ENCODE measurements around the gene TXNDC11. TPM values are rescaled to one million over a fixed set of nuclear protein-coding genes. Genes with fewer than 3 reads are reported as not detected.
"Not testable (repeated sequence)": the region's sequence is repeated elsewhere in the genome, so short reads cannot be mapped to it uniquely, and the experiment has no call there.

The TXNDC11 gene, protein sequence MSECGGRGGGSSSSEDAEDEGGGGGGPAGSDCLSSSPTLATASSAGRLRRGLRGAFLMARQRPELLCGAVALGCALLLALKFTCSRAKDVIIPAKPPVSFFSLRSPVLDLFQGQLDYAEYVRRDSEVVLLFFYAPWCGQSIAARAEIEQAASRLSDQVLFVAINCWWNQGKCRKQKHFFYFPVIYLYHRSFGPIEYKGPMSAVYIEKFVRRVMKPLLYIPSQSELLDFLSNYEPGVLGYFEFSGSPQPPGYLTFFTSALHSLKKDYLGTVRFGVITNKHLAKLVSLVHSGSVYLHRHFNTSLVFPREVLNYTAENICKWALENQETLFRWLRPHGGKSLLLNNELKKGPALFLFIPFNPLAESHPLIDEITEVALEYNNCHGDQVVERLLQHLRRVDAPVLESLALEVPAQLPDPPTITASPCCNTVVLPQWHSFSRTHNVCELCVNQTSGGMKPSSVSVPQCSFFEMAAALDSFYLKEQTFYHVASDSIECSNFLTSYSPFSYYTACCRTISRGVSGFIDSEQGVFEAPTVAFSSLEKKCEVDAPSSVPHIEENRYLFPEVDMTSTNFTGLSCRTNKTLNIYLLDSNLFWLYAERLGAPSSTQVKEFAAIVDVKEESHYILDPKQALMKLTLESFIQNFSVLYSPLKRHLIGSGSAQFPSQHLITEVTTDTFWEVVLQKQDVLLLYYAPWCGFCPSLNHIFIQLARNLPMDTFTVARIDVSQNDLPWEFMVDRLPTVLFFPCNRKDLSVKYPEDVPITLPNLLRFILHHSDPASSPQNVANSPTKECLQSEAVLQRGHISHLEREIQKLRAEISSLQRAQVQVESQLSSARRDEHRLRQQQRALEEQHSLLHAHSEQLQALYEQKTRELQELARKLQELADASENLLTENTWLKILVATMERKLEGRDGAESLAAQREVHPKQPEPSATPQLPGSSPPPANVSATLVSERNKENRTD
- 14.1 TPM for total RNA-seq

GRCh38 chr16:11742536-11743307 is at the start of gene TXNDC11:
TSS of gene TXNDC11 (minus strand) at chr16:11742857. CDS start at chr16:11742730, 127 bp downstream.
- H3K4me3 ChIP-seq (ENCODE audit: low read length in 3 of 3), result peak within 1 kb of the TSS; percentile 86 to 94 (median 93)
- H3K27ac ChIP-seq (ENCODE audit: low read depth, low read length), result peak within 1 kb of the TSS; percentile 96
- H3K36me3 ChIP-seq (ENCODE audit: control insufficient read depth in 3 of 3, insufficient read depth in 3 of 3, low read length in 3 of 3), result no peaks in the 10 kb centered on the region
- no peaks in the 10 kb centered on the region for H3K27me3 ChIP-seq (ENCODE audit: control insufficient read depth in 3 of 3, insufficient read depth in 3 of 3, low read length in 3 of 3)
- no peaks in the 10 kb centered on the region for H3K9me3 ChIP-seq (ENCODE audit: control insufficient read depth in 3 of 3, low read length in 3 of 3)
- peaks cover 12 to 30% (median 28%) of the 10 kb centered on the region in 3 donors for H3K4me1 ChIP-seq (ENCODE audit: control insufficient read depth in 3 of 3, insufficient read depth in 3 of 3, low read length in 3 of 3)
- H3K9ac ChIP-seq (ENCODE audit: low read depth in 1 of 3, low read length in 3 of 3), result peak within 1 kb of the TSS; percentile 97 to 99 (median 97)

- Histone ChIP-seq H3K27me3 (ENCODE audit: control insufficient read depth in 3 of 3, insufficient read depth in 3 of 3, low read length in 3 of 3) (no peaks in the 10 kb centered on the region), H3K9me3 (ENCODE audit: control insufficient read depth in 3 of 3, low read length in 3 of 3) (no peaks in the 10 kb centered on the region), H3K4me1 (ENCODE audit: control insufficient read depth in 3 of 3, insufficient read depth in 3 of 3, low read length in 3 of 3) (peaks cover 35 to 65% (median 53%) of the 10 kb centered on the region in 3 donors), H3K4me3 (ENCODE audit: low read length in 3 of 3) (no peak overlapping the region), H3K36me3 (ENCODE audit: control insufficient read depth in 3 of 3, insufficient read depth in 3 of 3, low read length in 3 of 3) (peaks cover 3 to 4% (median 3%) of the 10 kb centered on the region in 3 donors), H3K9ac (ENCODE audit: low read depth in 1 of 3, low read length in 3 of 3) (peak overlapping the region in 2 of 3 donors; percentile 10 to 12), H3K27ac (ENCODE audit: low read depth, low read length) (peak overlapping the region; percentile 72)
These were observed 48.6 kb upstream of the TXNDC11 start for GRCh38 chr16:11791144-11791828.

DNA sequence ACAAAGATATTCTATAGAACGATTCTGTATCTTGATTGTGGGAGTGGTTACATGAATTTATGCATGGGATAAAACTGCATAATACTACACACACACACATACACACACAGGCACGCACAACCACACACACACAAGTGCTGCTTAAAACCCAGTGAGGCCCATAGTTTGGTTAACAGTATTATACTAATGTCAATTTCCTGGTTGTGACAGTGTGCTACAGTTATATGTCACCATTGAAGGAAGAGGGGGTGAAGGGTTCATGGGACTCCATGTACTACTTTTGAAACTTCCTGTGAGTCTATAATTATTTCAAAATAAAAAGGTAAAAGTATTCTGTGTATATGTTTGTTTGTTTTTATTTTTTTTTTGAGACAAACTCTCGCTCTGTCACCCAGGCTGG is 46.3 kb upstream of the TXNDC11 start:
- Histone ChIP-seq H3K9ac (ENCODE audit: low read depth in 1 of 3, low read length in 3 of 3) (no peak overlapping the region), H3K4me1 (ENCODE audit: control insufficient read depth in 3 of 3, insufficient read depth in 3 of 3, low read length in 3 of 3) (peaks cover 29 to 44% (median 39%) of the 10 kb centered on the region in 3 donors), H3K4me3 (ENCODE audit: low read length in 3 of 3) (no peak overlapping the region), H3K9me3 (ENCODE audit: control insufficient read depth in 3 of 3, low read length in 3 of 3) (no peaks in the 10 kb centered on the region), H3K27me3 (ENCODE audit: control insufficient read depth in 3 of 3, insufficient read depth in 3 of 3, low read length in 3 of 3) (no peaks in the 10 kb centered on the region), H3K27ac (ENCODE audit: low read depth, low read length) (no peak overlapping the region), H3K36me3 (ENCODE audit: control insufficient read depth in 3 of 3, insufficient read depth in 3 of 3, low read length in 3 of 3) (peaks cover 0 to 3% (median 0%) of the 10 kb centered on the region in 3 donors)

DNA sequence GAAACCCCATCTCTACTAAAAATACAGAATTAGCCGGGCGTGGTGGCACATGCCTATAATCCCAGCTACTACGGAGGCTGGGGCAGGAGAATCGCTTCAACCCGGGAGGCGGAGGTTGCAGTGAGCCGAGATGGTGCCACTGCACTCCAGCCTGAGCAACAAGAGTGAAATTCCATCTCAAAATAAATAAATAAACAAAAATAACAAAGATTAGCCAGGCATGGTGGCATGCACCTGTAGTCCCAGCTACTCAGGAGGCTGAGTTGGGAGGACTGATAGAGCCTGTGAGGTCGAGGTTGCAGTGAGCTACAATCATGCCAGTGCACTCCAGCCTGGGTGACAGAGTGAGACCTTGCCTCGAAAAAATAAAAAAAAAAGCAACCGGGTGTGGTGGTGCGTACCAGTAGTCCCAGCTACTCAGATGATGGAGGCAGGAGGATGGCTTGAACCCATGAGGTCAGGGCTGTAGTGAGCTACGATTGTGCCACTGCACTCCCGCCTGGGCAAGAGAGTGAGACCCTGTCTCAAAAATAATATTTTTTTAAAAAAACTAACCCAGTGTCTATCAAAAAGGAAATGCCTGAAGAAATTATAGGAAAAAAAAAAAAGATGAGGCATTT is 42.4 kb upstream of the TXNDC11 start:
- not testable (repeated sequence) for H3K9ac ChIP-seq (ENCODE audit: low read depth in 1 of 3, low read length in 3 of 3); H3K4me3 ChIP-seq (ENCODE audit: low read length in 3 of 3); H3K9me3 ChIP-seq (ENCODE audit: control insufficient read depth in 3 of 3, low read length in 3 of 3); H3K27me3 ChIP-seq (ENCODE audit: control insufficient read depth in 3 of 3, insufficient read depth in 3 of 3, low read length in 3 of 3); H3K27ac ChIP-seq (ENCODE audit: low read depth, low read length); H3K36me3 ChIP-seq (ENCODE audit: control insufficient read depth in 3 of 3, insufficient read depth in 3 of 3, low read length in 3 of 3)
- H3K4me1 ChIP-seq (ENCODE audit: control insufficient read depth in 3 of 3, insufficient read depth in 3 of 3, low read length in 3 of 3), result peaks cover 27 to 33% (median 28%) of the 10 kb centered on the region in 3 donors

DNA sequence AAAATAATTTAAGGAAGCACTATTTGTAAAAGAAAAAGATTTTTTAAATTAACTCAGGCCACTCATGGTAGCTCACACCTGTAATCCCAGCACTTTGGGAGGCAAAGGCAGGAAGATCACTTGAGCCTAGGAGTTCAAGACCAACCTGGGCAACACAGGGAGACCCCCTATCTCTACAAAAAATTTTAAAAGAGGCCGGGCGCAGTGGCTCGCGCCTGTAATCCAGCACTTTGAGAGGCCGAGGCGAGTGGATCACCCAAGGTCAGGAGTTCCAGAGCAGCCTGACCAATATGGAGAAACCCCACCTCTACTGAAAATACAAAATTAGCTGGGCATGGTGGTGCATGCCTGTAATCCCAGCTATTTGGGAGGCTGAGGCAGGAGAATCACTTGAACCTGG is 41.7 kb upstream of the TXNDC11 start:
- H3K9me3 ChIP-seq (ENCODE audit: control insufficient read depth in 3 of 3, low read length in 3 of 3); H3K36me3 ChIP-seq (ENCODE audit: control insufficient read depth in 3 of 3, insufficient read depth in 3 of 3, low read length in 3 of 3); H3K27me3 ChIP-seq (ENCODE audit: control insufficient read depth in 3 of 3, insufficient read depth in 3 of 3, low read length in 3 of 3); H3K9ac ChIP-seq (ENCODE audit: low read depth in 1 of 3, low read length in 3 of 3); H3K4me3 ChIP-seq (ENCODE audit: low read length in 3 of 3); H3K27ac ChIP-seq (ENCODE audit: low read depth, low read length): not testable (repeated sequence)
- peaks cover 25 to 31% (median 27%) of the 10 kb centered on the region in 3 donors for H3K4me1 ChIP-seq (ENCODE audit: control insufficient read depth in 3 of 3, insufficient read depth in 3 of 3, low read length in 3 of 3)

GRCh38 chr16:11784038-11784369 is 41.3 kb upstream of the TXNDC11 start:
- Histone ChIP-seq H3K36me3 (ENCODE audit: control insufficient read depth in 3 of 3, insufficient read depth in 3 of 3, low read length in 3 of 3) (peaks cover 0 to 6% (median 0%) of the 10 kb centered on the region in 3 donors), H3K9ac (ENCODE audit: low read depth in 1 of 3, low read length in 3 of 3) (no peak overlapping the region), H3K27me3 (ENCODE audit: control insufficient read depth in 3 of 3, insufficient read depth in 3 of 3, low read length in 3 of 3) (no peaks in the 10 kb centered on the region), H3K27ac (ENCODE audit: low read depth, low read length) (peak overlapping the region; percentile 80), H3K4me1 (ENCODE audit: control insufficient read depth in 3 of 3, insufficient read depth in 3 of 3, low read length in 3 of 3) (peaks cover 25 to 28% (median 27%) of the 10 kb centered on the region in 3 donors), H3K9me3 (ENCODE audit: control insufficient read depth in 3 of 3, low read length in 3 of 3) (no peaks in the 10 kb centered on the region), H3K4me3 (ENCODE audit: low read length in 3 of 3) (no peak overlapping the region)

DNA sequence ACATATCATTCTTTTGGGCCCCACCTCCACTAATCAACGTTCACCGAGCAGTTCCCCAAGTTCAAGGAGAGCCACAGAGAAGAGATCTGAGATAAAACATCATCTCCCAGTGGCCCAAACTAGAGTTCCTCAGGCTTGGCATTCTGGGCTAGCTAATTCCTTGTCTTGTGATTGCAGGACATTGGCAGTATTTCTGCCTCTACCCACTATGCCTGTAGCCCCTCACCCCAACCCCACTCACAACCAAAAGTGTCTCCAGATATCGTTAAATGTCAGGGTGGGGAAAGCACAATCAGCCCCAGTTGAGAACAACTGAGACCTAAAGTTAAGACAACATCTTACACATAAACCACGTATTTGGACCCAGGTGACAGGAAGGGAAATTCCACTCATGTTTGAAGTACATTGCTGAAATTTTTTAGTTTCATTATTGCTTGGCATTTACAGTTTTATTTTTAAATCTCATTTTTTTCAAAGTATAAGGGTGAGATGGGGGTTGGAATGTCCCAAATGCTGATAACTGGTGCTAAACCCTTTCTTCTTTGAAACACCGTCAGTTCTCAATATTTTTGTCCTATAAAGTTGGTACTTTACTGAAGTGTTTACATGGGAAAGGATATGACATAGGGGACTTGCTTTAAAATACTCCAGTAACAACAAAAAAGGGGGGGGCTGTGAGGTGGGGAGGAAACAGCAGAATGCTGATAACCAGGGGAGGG is 40.8 kb upstream of the TXNDC11 start:
- Histone ChIP-seq H3K9me3 (ENCODE audit: control insufficient read depth in 3 of 3, low read length in 3 of 3) (no peaks in the 10 kb centered on the region), H3K27ac (ENCODE audit: low read depth, low read length) (peak overlapping the region; percentile 80), H3K4me1 (ENCODE audit: control insufficient read depth in 3 of 3, insufficient read depth in 3 of 3, low read length in 3 of 3) (peaks cover 25 to 27% (median 25%) of the 10 kb centered on the region in 3 donors), H3K9ac (ENCODE audit: low read depth in 1 of 3, low read length in 3 of 3) (peak overlapping the region; percentile 11 to 38 (median 35)), H3K4me3 (ENCODE audit: low read length in 3 of 3) (peak overlapping the region; percentile 29 to 34 (median 31)), H3K27me3 (ENCODE audit: control insufficient read depth in 3 of 3, insufficient read depth in 3 of 3, low read length in 3 of 3) (no peaks in the 10 kb centered on the region), H3K36me3 (ENCODE audit: control insufficient read depth in 3 of 3, insufficient read depth in 3 of 3, low read length in 3 of 3) (peaks cover 0 to 6% (median 0%) of the 10 kb centered on the region in 3 donors)

DNA sequence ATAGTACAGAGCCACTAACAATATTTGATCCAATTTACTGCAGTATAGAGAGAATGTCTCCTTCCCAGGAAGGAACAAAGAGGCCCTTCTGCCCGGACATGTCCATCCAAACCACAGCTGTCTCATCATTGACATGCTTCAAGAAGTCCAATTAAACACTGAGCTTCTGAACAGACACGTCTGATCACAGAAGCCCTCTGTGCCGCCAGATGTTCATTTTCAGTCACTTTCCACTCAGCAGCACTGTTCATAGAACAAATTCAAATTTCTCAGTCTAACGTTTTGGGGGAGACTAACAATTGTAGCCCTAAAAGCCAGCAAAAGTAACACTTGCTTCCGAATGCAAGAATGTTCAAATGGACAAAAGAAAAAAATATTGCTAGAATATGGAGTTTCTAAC is 39.1 kb upstream of the TXNDC11 start:
- no peaks in the 10 kb centered on the region for H3K27me3 ChIP-seq (ENCODE audit: control insufficient read depth in 3 of 3, insufficient read depth in 3 of 3, low read length in 3 of 3)
- H3K9me3 ChIP-seq (ENCODE audit: control insufficient read depth in 3 of 3, low read length in 3 of 3), result no peaks in the 10 kb centered on the region
- H3K27ac ChIP-seq (ENCODE audit: low read depth, low read length), result peak overlapping the region; percentile 80
- no peak overlapping the region for H3K4me3 ChIP-seq (ENCODE audit: low read length in 3 of 3)
- H3K9ac ChIP-seq (ENCODE audit: low read depth in 1 of 3, low read length in 3 of 3), result no peak overlapping the region
- peaks cover 7 to 16% (median 7%) of the 10 kb centered on the region in 3 donors for H3K36me3 ChIP-seq (ENCODE audit: control insufficient read depth in 3 of 3, insufficient read depth in 3 of 3, low read length in 3 of 3)
- H3K4me1 ChIP-seq (ENCODE audit: control insufficient read depth in 3 of 3, insufficient read depth in 3 of 3, low read length in 3 of 3), result peaks cover 22 to 27% (median 23%) of the 10 kb centered on the region in 3 donors

All from skeletal muscle tissue (tissue), 4 donors.